NCI-H748 treated with DMSO at 0.1 percent for 48 hours (cell line): Measurements from ENCODE around the gene GAL3ST2.

Source experiments
- DNase-seq: peaks from one replicate; lab custom pipeline; 2025; lab: John Stamatoyannopoulos, UW

The GAL3ST2 gene

GRCh38 chr2:241846406-241846805 lies 69.8 kb downstream of the GAL3ST2 start:
- DNase-seq = no peak

- no peak for DNase-seq
Measured at GRCh38 chr2:241848761-241849615, 72.4 kb downstream of the GAL3ST2 start.

- DNase-seq = no peak
Measured at GRCh38 chr2:241849616-241850543, 73.3 kb downstream of the GAL3ST2 start.

- no peak for DNase-seq
Measured at GRCh38 chr2:241850544-241851324, 74.1 kb downstream of the GAL3ST2 start.

- no peak for DNase-seq
Measured at GRCh38 chr2:241851325-241852115, 74.9 kb downstream of the GAL3ST2 start.

GRCh38 chr2:241852116-241852980 lies 75.7 kb downstream of the GAL3ST2 start:
- DNase-seq = no peak

- DNase-seq = no peak
Measured at GRCh38 chr2:241852981-241853631, 76.5 kb downstream of the GAL3ST2 start.
